ENCODE data around the gene RALB. TPM values are rescaled to one million over a fixed set of nuclear protein-coding genes. Genes with fewer than 3 reads are reported as not detected.
"Not testable (repeated sequence)": the region's sequence is repeated elsewhere in the genome, so short reads cannot be mapped to it uniquely, and the experiment has no call there.

RALB gene
- total and polyA plus RNA-seq, 2 of the 4 experiments (the other 2 are of a cell fraction): 53.6 to 54.7 TPM

DNA sequence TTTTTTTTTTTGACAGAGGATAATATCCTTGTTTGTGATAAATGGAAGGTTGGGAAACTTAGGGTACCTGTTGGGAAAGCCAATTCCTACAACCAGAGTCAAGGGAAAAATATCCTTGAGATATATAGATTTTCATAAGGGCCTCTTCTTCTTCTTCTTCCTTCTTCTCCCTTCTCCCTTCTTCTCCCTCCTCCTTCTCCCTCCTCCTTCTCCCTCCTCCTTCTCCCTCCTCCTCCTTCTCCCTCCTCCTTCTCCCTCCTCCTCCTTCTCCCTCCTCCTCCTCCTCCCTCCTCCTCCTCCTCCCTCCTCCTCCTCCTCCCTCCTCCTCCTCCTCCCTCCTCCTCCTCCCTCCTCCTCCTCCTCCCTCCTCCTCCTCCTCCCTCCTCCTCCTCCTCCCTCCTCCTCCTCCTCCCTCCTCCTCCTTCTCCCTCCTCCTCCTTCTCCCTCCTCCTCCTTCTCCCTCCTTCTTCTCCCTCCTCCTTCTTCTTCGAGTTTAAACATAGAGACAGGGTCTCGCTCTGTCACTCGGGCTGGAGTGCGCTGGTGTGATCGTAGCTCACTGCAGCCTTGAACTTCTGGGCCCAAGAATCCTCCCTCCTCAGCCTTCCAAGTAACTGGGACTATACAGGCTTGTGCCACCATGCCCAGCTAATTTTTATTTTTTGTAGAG is 68.4 kb downstream of the RALB start:
- intact Hi-C loops (cut with micrococcal nuclease); H2BK5ac ChIP-seq (ENCODE audit: low read depth, low read length, poor library complexity, severe bottlenecking); H3K18ac ChIP-seq (ENCODE audit: low read depth, low read length); H3K27ac ChIP-seq (ENCODE audit: insufficient read depth, low read length); DNase-seq; H3K4me2 ChIP-seq (ENCODE audit: low read depth, low read length); POLR2A ChIA-PET (ENCODE audit: unreplicated experiment); H4K8ac ChIP-seq (ENCODE audit: low read depth in 2 of 2, low read length in 2 of 2); dilution Hi-C loops (cut with HindIII; ENCODE audit: low sequenced_read_pairs, unreplicated experiment); in situ Hi-C loops (cut with MboI; ENCODE audit: low sequenced_read_pairs); H2BK120ac ChIP-seq (ENCODE audit: low read depth, low read length); H2BK20ac ChIP-seq (ENCODE audit: low read depth, low read length); H3K9me3 ChIP-seq (ENCODE audit: control insufficient read depth, insufficient read depth, low read length); H3K79me1 ChIP-seq (ENCODE audit: low read depth in 1 of 2, low read length in 2 of 2); H3K4ac ChIP-seq (ENCODE audit: low read depth, low read length); H3K36me3 ChIP-seq (ENCODE audit: control insufficient read depth, insufficient read depth, low read length); H4K91ac ChIP-seq (ENCODE audit: insufficient read depth, low read depth, low read length); H3K9ac ChIP-seq (ENCODE audit: low read depth, low read length); H3K4me3 ChIP-seq (ENCODE audit: insufficient read depth, low read depth, low read length); H2BK15ac ChIP-seq (ENCODE audit: low read depth, low read length); BruUV-seq (replicated peaks); H4K5ac ChIP-seq (ENCODE audit: low read depth, low read length); H2AK9ac ChIP-seq (replicated peaks; ENCODE audit: low read depth, low read length, poor library complexity); H2AFZ ChIP-seq (replicated peaks; ENCODE audit: low read length, poor library complexity); H3K9me1 ChIP-seq (ENCODE audit: insufficient read depth, low read length); H3K23ac ChIP-seq (ENCODE audit: low read depth, low read length); CTCF ChIA-PET; H3K56ac ChIP-seq (ENCODE audit: extremely low read depth, insufficient read depth, low read length); H4K20me1 ChIP-seq (ENCODE audit: insufficient read depth, low read length); ATAC-seq (ENCODE audit: low read depth); H2AK5ac ChIP-seq (ENCODE audit: low read depth, low read length); H3K14ac ChIP-seq (replicated peaks; ENCODE audit: low read depth, low read length); H3K4me1 ChIP-seq (ENCODE audit: control insufficient read depth, insufficient read depth, low read length): not testable (repeated sequence)
- peaks cover 46% of the 10 kb centered on the region for H3K27me3 ChIP-seq (ENCODE audit: control insufficient read depth, insufficient read depth, low read length)
- WGBS, 2 experiments (ENCODE audit: extremely low coverage in 2 of 2, insufficient read length in 1 of 2): no CpG with 5 or more reads among the region's 5 CpGs
